Stomach (tissue), 4 donors: ENCODE results near the gene PLCXD1.

Source experiments
- EP300 ChIP-seq: sonication (generic); formaldehyde crosslinking; IDR thresholded peaks from one replicate; pipeline ENCODE4 v1.6.1; 2017; ENCODE audit warnings: antibody characterized with exemption
- TF ChIP-seq, protein P1 (sequence below), 7 experiments: fragments of 450-650 bp in 4 of 7; fragments of 200-600 bp in 3 of 7; sonication (generic) in 3 of 7; IDR thresholded peaks; one replicate each; pipeline ENCODE4 v1.5.1; 2016 to 2019; ENCODE audit warnings: antibody characterized with exemption in 7 of 7, control low read depth in 2 of 7, mild to moderate bottlenecking in 1 of 7

DNA sequence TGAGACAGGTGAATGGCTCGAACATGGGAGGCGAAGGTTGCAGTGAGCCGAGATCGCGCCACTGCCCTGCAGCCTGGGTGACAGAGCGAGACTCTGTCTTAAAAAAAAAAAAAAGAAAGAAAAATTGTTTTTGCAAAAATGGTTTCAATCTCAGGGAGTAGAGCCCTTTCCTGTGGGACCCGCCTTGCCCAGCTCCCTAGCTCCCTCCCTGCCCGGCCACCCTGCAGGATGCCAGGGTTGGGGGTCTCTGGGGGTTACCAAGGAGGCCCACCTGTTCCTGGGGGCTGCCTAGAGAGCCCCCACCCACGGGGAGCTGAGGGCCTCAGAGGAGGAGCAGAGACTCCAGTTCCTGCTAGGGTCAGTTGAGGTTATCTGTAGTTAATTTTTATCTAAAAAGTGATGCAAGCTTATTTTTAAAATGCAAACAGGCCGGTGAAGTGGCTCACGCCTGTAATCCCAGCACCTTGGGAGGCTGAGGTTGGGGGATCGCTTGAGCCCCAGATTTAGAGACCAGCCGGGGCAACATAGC lies 18.7 kb upstream of the PLCXD1 start:
- no peak for TF ChIP-seq EP300
- TF ChIP-seq, protein P1, sequence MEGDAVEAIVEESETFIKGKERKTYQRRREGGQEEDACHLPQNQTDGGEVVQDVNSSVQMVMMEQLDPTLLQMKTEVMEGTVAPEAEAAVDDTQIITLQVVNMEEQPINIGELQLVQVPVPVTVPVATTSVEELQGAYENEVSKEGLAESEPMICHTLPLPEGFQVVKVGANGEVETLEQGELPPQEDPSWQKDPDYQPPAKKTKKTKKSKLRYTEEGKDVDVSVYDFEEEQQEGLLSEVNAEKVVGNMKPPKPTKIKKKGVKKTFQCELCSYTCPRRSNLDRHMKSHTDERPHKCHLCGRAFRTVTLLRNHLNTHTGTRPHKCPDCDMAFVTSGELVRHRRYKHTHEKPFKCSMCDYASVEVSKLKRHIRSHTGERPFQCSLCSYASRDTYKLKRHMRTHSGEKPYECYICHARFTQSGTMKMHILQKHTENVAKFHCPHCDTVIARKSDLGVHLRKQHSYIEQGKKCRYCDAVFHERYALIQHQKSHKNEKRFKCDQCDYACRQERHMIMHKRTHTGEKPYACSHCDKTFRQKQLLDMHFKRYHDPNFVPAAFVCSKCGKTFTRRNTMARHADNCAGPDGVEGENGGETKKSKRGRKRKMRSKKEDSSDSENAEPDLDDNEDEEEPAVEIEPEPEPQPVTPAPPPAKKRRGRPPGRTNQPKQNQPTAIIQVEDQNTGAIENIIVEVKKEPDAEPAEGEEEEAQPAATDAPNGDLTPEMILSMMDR (IDR thresholded peaks at IDR 0.05) = no peak
